Cerebellar cortex (tissue), 1 donor: ENCODE measurements around the gene SERINC1.

Experiments used
- DNase-seq: peaks from one replicate; pipeline ENCODE4 v3.0.0-alpha.2; 2015; ENCODE audit warnings: low spot score

Gene SERINC1

GRCh38 chr6:122393351-122393896 is 78.2 kb downstream of the SERINC1 start:
- DNase-seq = no peak
